NOMO-1 treated with dmso at 0.1 percent for 144 hours (cell line): ENCODE data around the gene TTF2.
"Not testable (repeated sequence)": the region's sequence is repeated elsewhere in the genome, so short reads cannot be mapped to it uniquely, and the experiment has no call there.

ENCODE experiments used
- DNase-seq: peaks from one replicate; lab custom pipeline; 2025; ENCODE audit not compliant: unreplicated experiment; lab: John Stamatoyannopoulos, UW

TTF2 gene

GRCh38 chr1:117147856-117148588, 87.9 kb downstream of the TTF2 start:
- DNase-seq = no peak

- DNase-seq = no peak
These were observed 90.2 kb downstream of the TTF2 start for GRCh38 chr1:117150316-117150715.

GRCh38 chr1:117151305-117151704, 91.2 kb downstream of the TTF2 start:
- not testable (repeated sequence) for DNase-seq
